Upper lobe of left lung (tissue), 6 donors: ENCODE data around the gene GPR146. TPM values are rescaled to one million over a fixed set of nuclear protein-coding genes. Genes with fewer than 3 reads are reported as not detected.

ENCODE experiments used
- ATAC-seq, 2 donors: fragments of 200-7000 bp; cut with Tn5 transposase; one replicate each; pipeline ENCODE4 v1.9.1; 2022; ENCODE audit warnings: mild to moderate bottlenecking in 2 of 2, moderate library complexity in 2 of 2; ENCODE audit not compliant: low FRiP score in 2 of 2
- DNase-seq, 2 donors: peaks; one replicate each; pipeline ENCODE4 v3.0.0-alpha.2; 2019 to 2020
- H3K27ac ChIP-seq, 4 donors: fragments of 200-600 bp; sonication (generic); one replicate each; pipeline ENCODE4 v1.5.1; 2016 to 2019
- H3K27me3 ChIP-seq, 4 donors: fragments of 200-600 bp; sonication (generic); one replicate each; pipeline ENCODE4 v1.5.1; 2017 to 2019
- H3K36me3 ChIP-seq, 4 donors: fragments of 200-600 bp; sonication (generic); one replicate each; pipeline ENCODE4 v1.5.1; 2016 to 2019
- H3K4me1 ChIP-seq, 4 donors: fragments of 200-600 bp; sonication (generic); one replicate each; pipeline ENCODE4 v1.5.1; 2018 to 2019
- H3K4me3 ChIP-seq, 4 donors: fragments of 200-600 bp; sonication (generic); one replicate each; pipeline ENCODE4 v1.5.1; 2017 to 2019; ENCODE audit warnings: mild to moderate bottlenecking in 2 of 4, moderate library complexity in 1 of 4
- H3K9me3 ChIP-seq, 4 donors: fragments of 200-600 bp; sonication (generic); one replicate each; pipeline ENCODE4 v1.5.1; 2018 to 2019
- CTCF ChIP-seq, 6 experiments: fragments of 450-650 bp in 4 of 6; fragments of 200-600 bp in 2 of 6; sonication (generic) in 2 of 6; IDR thresholded peaks; one replicate each; pipeline ENCODE4 v1.5.1; 2016 to 2019; ENCODE audit warnings: antibody characterized with exemption in 6 of 6
- EP300 ChIP-seq, 4 donors: sonication (generic); formaldehyde crosslinking; IDR thresholded peaks; one replicate each; pipeline ENCODE4 v1.5.1; 2017; ENCODE audit warnings: antibody characterized with exemption in 4 of 4, control low read depth in 2 of 4
- POLR2A ChIP-seq, 4 donors: fragments of 450-650 bp; IDR thresholded peaks; one replicate each; pipeline ENCODE4 v1.5.1; 2016 to 2017; ENCODE audit warnings: antibody characterized with exemption in 4 of 4, mild to moderate bottlenecking in 2 of 4
- POLR2AphosphoS5 ChIP-seq, 2 donors: sonication (generic); formaldehyde crosslinking; IDR thresholded peaks; one replicate each; pipeline ENCODE4 v1.5.1; 2017; ENCODE audit warnings: antibody characterized with exemption in 2 of 2
- WGBS, 2 donors: methylation state at CpG; one replicate each; pipeline ENCODE4 v1.1.5; 2017 to 2018; 5-methylcytosine and 5-hydroxymethylcytosine counted together
- total RNA-seq, 6 donors: library from RNA; depleted of rRNA in 4 of 6; stranded (reverse); fragments of >200 nt in 4 of 6; gene quantifications; one replicate each; pipeline versions ENCODE4 v1.1.0 to v1.2.1, GENCODE V29; 2016 to 2021
- donor health status: DM: no; HTN: no; CAD: no; lungs with moderate emphysema.
- donor health status: DM: no; HTN: yes; CAD: no; lungs with severe emphysema.

Gene GPR146
- total RNA-seq, 6 donors from 2014 or later = 11.2 to 32.8 (median 28.9) TPM

- WGBS, 2 donors = 88 to 89% methylated on average over 6 to 18 of the region's 22 CpGs
- Histone ChIP-seq H3K27ac (peak overlapping the region; percentile 85 to 94 (median 90)), H3K27me3 (no peaks in the 10 kb centered on the region), H3K4me3 (no peak overlapping the region), H3K9me3 (no peaks in the 10 kb centered on the region), H3K36me3 (no peaks in the 10 kb centered on the region), H3K4me1 (peaks cover 87 to 94% (median 89%) of the 10 kb centered on the region in 4 donors)
- no peak for ATAC-seq
- no peak for DNase-seq
- no peak for TF ChIP-seq CTCF (IDR thresholded peaks at IDR 0.05)
- no peak for TF ChIP-seq POLR2AphosphoS5 (IDR thresholded peaks at IDR 0.05)
Observed at GRCh38 chr7:1050956-1051690, 6.8 kb downstream of the GPR146 start.

GRCh38 chr7:1052031-1052818 is 7.9 kb downstream of the GPR146 start:
- H3K4me1 ChIP-seq = peaks cover 80 to 89% (median 86%) of the 10 kb centered on the region in 4 donors

GRCh38 chr7:1053002-1053411 is 8.7 kb downstream of the GPR146 start:
- no peak overlapping the region for H3K4me3 ChIP-seq
- H3K27me3 ChIP-seq = no peaks in the 10 kb centered on the region
- peaks cover 0 to 9% (median 4%) of the 10 kb centered on the region in 4 donors for H3K36me3 ChIP-seq
- peak in 1 of 2 donors; percentile 82 for DNase-seq
- TF ChIP-seq POLR2AphosphoS5 (IDR thresholded peaks at IDR 0.05) = peak; percentile 73 to 93
- peak in 1 of 4 donors; percentile 19 for TF ChIP-seq POLR2A (IDR thresholded peaks at IDR 0.05)
- no peak for TF ChIP-seq CTCF (IDR thresholded peaks at IDR 0.05)
- TF ChIP-seq EP300 (IDR thresholded peaks at IDR 0.05) = peak in 3 of 4 donors; percentile 74 to 79 (median 79)
- H3K27ac ChIP-seq = peak overlapping the region; percentile 85 to 94 (median 90)
- 60 to 77% methylated on average over 9 to 17 of the region's 17 CpGs for WGBS, 2 donors
- no peak for ATAC-seq
- no peaks in the 10 kb centered on the region for H3K9me3 ChIP-seq
- H3K4me1 ChIP-seq = peaks cover 75 to 89% (median 80%) of the 10 kb centered on the region in 4 donors

More at GRCh38 chr7:1052031-1052818, 7.9 kb downstream of the GPR146 start:
- H3K27me3 ChIP-seq = no peaks in the 10 kb centered on the region
- no peak overlapping the region for H3K4me3 ChIP-seq
- H3K36me3 ChIP-seq = peaks cover 0 to 2% (median under 1%) of the 10 kb centered on the region in 4 donors
- TF ChIP-seq POLR2A (IDR thresholded peaks at IDR 0.05) (no peak), CTCF (IDR thresholded peaks at IDR 0.05) (no peak), EP300 (IDR thresholded peaks at IDR 0.05) (no peak), POLR2AphosphoS5 (IDR thresholded peaks at IDR 0.05) (no peak)
- 43 to 64% methylated on average over 16 to 18 of the region's 20 CpGs for WGBS, 2 donors
- DNase-seq (peak in 1 of 2 donors; percentile 62), ATAC-seq (no peak)
- H3K27ac ChIP-seq = peak overlapping the region; percentile 85 to 94 (median 90)
- H3K9me3 ChIP-seq = no peaks in the 10 kb centered on the region

GRCh38 chr7:1053816-1054370 is 9.5 kb downstream of the GPR146 start:
- H3K27ac ChIP-seq = peak overlapping the region; percentile 85 to 94 (median 90)
- H3K36me3 ChIP-seq = peaks cover 0 to 17% (median 6%) of the 10 kb centered on the region in 4 donors
- no peaks in the 10 kb centered on the region for H3K27me3 ChIP-seq
- peaks cover 73 to 86% (median 74%) of the 10 kb centered on the region in 4 donors for H3K4me1 ChIP-seq
- no peak for TF ChIP-seq EP300 (IDR thresholded peaks at IDR 0.05)
- TF ChIP-seq CTCF (IDR thresholded peaks at IDR 0.05) = no peak
- no peak for TF ChIP-seq POLR2A (IDR thresholded peaks at IDR 0.05)
- no peak for TF ChIP-seq POLR2AphosphoS5 (IDR thresholded peaks at IDR 0.05)
- DNase-seq (no peak), ATAC-seq (no peak)
- H3K9me3 ChIP-seq = no peaks in the 10 kb centered on the region
- no peak overlapping the region for H3K4me3 ChIP-seq
- WGBS, 2 donors = 75 to 88% methylated on average over 16 to 17 of the region's 17 CpGs
